ENCODE results near the gene ANKRD23.

ANKRD23 gene

GRCh38 chr2:96788442-96789244 lies 55.2 kb downstream of the ANKRD23 start:
- Histone ChIP-seq H3K27ac (ENCODE audit: low read depth, low read length) (peak overlapping the region; percentile 79), H3K27me3 (ENCODE audit: control insufficient read depth in 1 of 2, insufficient read depth in 2 of 2, low read length in 2 of 2) (no peaks in the 10 kb centered on the region), H3K36me3 (ENCODE audit: control insufficient read depth in 1 of 2, insufficient read depth in 2 of 2, low read length in 2 of 2) (no peaks in the 10 kb centered on the region), H3K9ac (ENCODE audit: low read depth in 1 of 2, low read length in 2 of 2) (peak overlapping the region; percentile 48 to 54), H3K4me1 (ENCODE audit: control insufficient read depth in 1 of 2, insufficient read depth in 2 of 2, low read length in 2 of 2) (peaks cover 22 to 25% of the 10 kb centered on the region in 2 donors), H3K9me3 (ENCODE audit: control insufficient read depth in 1 of 2, low read length in 2 of 2) (no peaks in the 10 kb centered on the region), H3K4me3 (ENCODE audit: low read depth in 1 of 2, low read length in 2 of 2) (peak overlapping the region; percentile 32 to 34)
